HG03108 (cell line): ENCODE data around the gene GADD45A.

Experiments
- ATAC-seq: cut with Tn5 transposase; IDR thresholded peaks from one replicate; pipeline ENCODE4 v1.9.1; 2021; ENCODE audit warnings: moderate library complexity; ENCODE audit not compliant: unreplicated experiment

GADD45A gene

GRCh38 chr1:67688526-67689219 lies 3.7 kb downstream of the GADD45A start:
- ATAC-seq, result no peak

GRCh38 chr1:67689267-67690017 lies 4.4 kb downstream of the GADD45A start:
- no peak for ATAC-seq

- ATAC-seq, result no peak
Measured at GRCh38 chr1:67690018-67690363, 5.0 kb downstream of the GADD45A start.

- ATAC-seq, result no peak
Measured at GRCh38 chr1:67690411-67690810, 5.4 kb downstream of the GADD45A start.

GRCh38 chr1:67691712-67692111 lies 6.7 kb downstream of the GADD45A start:
- no peak for ATAC-seq

GRCh38 chr1:67695963-67696362 lies 11.0 kb downstream of the GADD45A start:
- no peak for ATAC-seq

GRCh38 chr1:67696708-67697107 lies 11.7 kb downstream of the GADD45A start:
- no peak for ATAC-seq

- no peak for ATAC-seq
Measured at GRCh38 chr1:67700220-67700619, 15.2 kb downstream of the GADD45A start.

GRCh38 chr1:67700692-67701410 lies 15.8 kb downstream of the GADD45A start:
- no peak for ATAC-seq

- no peak for ATAC-seq
Measured at GRCh38 chr1:67701876-67702275, 16.9 kb downstream of the GADD45A start.

GRCh38 chr1:67704351-67704750 lies 19.4 kb downstream of the GADD45A start:
- no peak for ATAC-seq

GRCh38 chr1:67705735-67706453 lies 20.9 kb downstream of the GADD45A start:
- ATAC-seq, result no peak

GRCh38 chr1:67708606-67709005 lies 23.6 kb downstream of the GADD45A start:
- ATAC-seq, result no peak

GRCh38 chr1:67710417-67710816 lies 25.4 kb downstream of the GADD45A start:
- no peak for ATAC-seq

- peak; percentile 18 for ATAC-seq
Measured at GRCh38 chr1:67711158-67711854, 26.3 kb downstream of the GADD45A start.

- peak; percentile 67 for ATAC-seq
Measured at GRCh38 chr1:67711855-67712212, 26.8 kb downstream of the GADD45A start.

- ATAC-seq, result no peak
Measured at GRCh38 chr1:67713057-67713846, 28.3 kb downstream of the GADD45A start.

- ATAC-seq, result no peak
Measured at GRCh38 chr1:67715819-67716218, 30.8 kb downstream of the GADD45A start.

- no peak for ATAC-seq
Measured at GRCh38 chr1:67716800-67717199, 31.8 kb downstream of the GADD45A start.

GRCh38 chr1:67717876-67718275 lies 32.9 kb downstream of the GADD45A start:
- ATAC-seq, result no peak
